Smooth muscle cell (in vitro differentiated cells): ENCODE results near the gene TSFM. TPM values are rescaled to one million over a fixed set of nuclear protein-coding genes. Genes with fewer than 3 reads are reported as not detected.
A peak's percentile ranks its signal among the peaks of the same experiment; 100 is the strongest.

Source experiments
- DNase-seq: peaks from one replicate; lab custom pipeline; 2025; ENCODE audit not compliant: unreplicated experiment; lab: John Stamatoyannopoulos, UW
- H2AFZ ChIP-seq: fragments of 200-600 bp; sonication (generic); 2 replicates; pipeline ENCODE4 v1.6.0; 2016; ENCODE audit warnings: antibody characterized with exemption, low read depth, mild to moderate bottlenecking
- H3F3A ChIP-seq: fragments of 200-600 bp; sonication (generic); 2 replicates; pipeline ENCODE4 v1.6.0; 2017; ENCODE audit warnings: antibody characterized with exemption, low read depth
- H3K27ac ChIP-seq: fragments of 200-600 bp; sonication (generic); 2 replicates; pipeline ENCODE4 v1.5.1; 2016; ENCODE audit warnings: low read depth, mild to moderate bottlenecking
- H3K27me3 ChIP-seq: fragments of 200-600 bp; sonication (generic); 2 replicates; pipeline ENCODE4 v1.6.1; 2016; ENCODE audit warnings: low read depth, mild to moderate bottlenecking
- H3K36me3 ChIP-seq: fragments of 200-600 bp; sonication (generic); 2 replicates; pipeline ENCODE4 v1.5.1; 2016; ENCODE audit warnings: low read depth
- H3K4me1 ChIP-seq: fragments of 200-600 bp; sonication (generic); 2 replicates; pipeline ENCODE4 v1.5.1; 2016; ENCODE audit warnings: low read depth
- H3K4me2 ChIP-seq: fragments of 200-600 bp; sonication (generic); 2 replicates; pipeline ENCODE4 v1.6.0; 2016; ENCODE audit warnings: mild to moderate bottlenecking
- H3K4me3 ChIP-seq: fragments of 200-600 bp; sonication (generic); 2 replicates; pipeline ENCODE4 v1.5.1; 2016; ENCODE audit warnings: mild to moderate bottlenecking
- H3K79me2 ChIP-seq: fragments of 200-600 bp; sonication (generic); 2 replicates; pipeline ENCODE4 v1.6.0; 2016; ENCODE audit warnings: low read depth, mild to moderate bottlenecking
- H3K9ac ChIP-seq: fragments of 200-600 bp; sonication (generic); 2 replicates; pipeline ENCODE4 v1.6.0; 2016; ENCODE audit warnings: low read depth
- H3K9me3 ChIP-seq: fragments of 200-600 bp; sonication (generic); replicated peaks from 2 replicates; pipeline ENCODE4 v1.5.1; 2016; ENCODE audit warnings: low read depth
- H4K20me1 ChIP-seq: fragments of 200-600 bp; sonication (generic); 2 replicates; pipeline ENCODE4 v1.6.0; 2016; ENCODE audit warnings: low read depth
- CTCF ChIP-seq: fragments of 200-600 bp; sonication (generic); IDR thresholded peaks from 2 replicates; pipeline ENCODE4 v1.5.1; 2017; ENCODE audit warnings: borderline replicate concordance, mild to moderate bottlenecking, antibody characterized with exemption; ENCODE audit not compliant: insufficient read depth, poor library complexity, severe bottlenecking
- WGBS: methylation state at CpG from one replicate; pipeline ENCODE4 v1.1.7; 2016; ENCODE audit warnings: low lambda C conversion rate; 5-methylcytosine and 5-hydroxymethylcytosine counted together
- polyA plus RNA-seq: library from polyadenylated mRNA; unstranded; fragments of >200 nt; fragmentation: Nextera tagmentation; extraction: Ambion mirVana; gene quantifications from 2 replicates; pipeline ENCODE4 v1.2.1, GENCODE V29; 2016
- total RNA-seq: library from RNA; depleted of rRNA; stranded (reverse); fragments of >200 nt; gene quantifications from 2 replicates; pipeline ENCODE4 v1.2.3, GENCODE V29; 2014

Gene TSFM
- total and polyA plus RNA-seq, 2 experiments from 2014 or later, result 16.8 to 24.0 TPM

GRCh38 chr12:57749061-57749460, 33.5 kb upstream of the TSFM start:
- Histone ChIP-seq H2AFZ (no peak overlapping the region), H4K20me1 (no peaks in the 10 kb centered on the region), H3K4me1 (peaks cover 19% of the 10 kb centered on the region), H3K9ac (no peak overlapping the region), H3F3A (peaks cover 22% of the 10 kb centered on the region), H3K4me2 (no peak overlapping the region), H3K27ac (no peak overlapping the region), H3K79me2 (peaks cover 23% of the 10 kb centered on the region), H3K9me3 (no peaks in the 10 kb centered on the region), H3K4me3 (no peak overlapping the region), H3K27me3 (peaks cover 6% of the 10 kb centered on the region), H3K36me3 (no peaks in the 10 kb centered on the region)
- no peak for TF ChIP-seq CTCF
- WGBS, result 96% methylated on average over 5 of the region's 5 CpGs
- no peak for DNase-seq

GRCh38 chr12:57750561-57751431, 31.8 kb upstream of the TSFM start:
- 96% methylated on average over 15 of the region's 15 CpGs for WGBS
- peaks cover 15% of the 10 kb centered on the region for H3K27me3 ChIP-seq
- H2AFZ ChIP-seq, result no peak overlapping the region
- no peak for DNase-seq
- peak overlapping the region; percentile 91 for H3K27ac ChIP-seq
- H4K20me1 ChIP-seq, result no peaks in the 10 kb centered on the region
- TF ChIP-seq CTCF, result no peak
- H3K9me3 ChIP-seq, result no peaks in the 10 kb centered on the region
- H3K36me3 ChIP-seq, result no peaks in the 10 kb centered on the region
- H3F3A ChIP-seq, result peaks cover 19% of the 10 kb centered on the region
- peak overlapping the region; percentile 62 for H3K4me3 ChIP-seq
- peaks cover 23% of the 10 kb centered on the region for H3K79me2 ChIP-seq
- H3K4me2 ChIP-seq, result peak overlapping the region; percentile 92
- H3K9ac ChIP-seq, result peak overlapping the region; percentile 93
- H3K4me1 ChIP-seq, result peaks cover 19% of the 10 kb centered on the region

- peak overlapping the region; percentile 93 for H3K9ac ChIP-seq
- H2AFZ ChIP-seq, result no peak overlapping the region
- no peak for TF ChIP-seq CTCF
- no peaks in the 10 kb centered on the region for H4K20me1 ChIP-seq
- no peaks in the 10 kb centered on the region for H3K36me3 ChIP-seq
- peaks cover 23% of the 10 kb centered on the region for H3K79me2 ChIP-seq
- H3K4me1 ChIP-seq, result peaks cover 21% of the 10 kb centered on the region
- no peaks in the 10 kb centered on the region for H3K9me3 ChIP-seq
- H3K27me3 ChIP-seq, result peaks cover 21% of the 10 kb centered on the region
- peaks cover 13% of the 10 kb centered on the region for H3F3A ChIP-seq
- peak overlapping the region; percentile 92 for H3K4me2 ChIP-seq
- H3K4me3 ChIP-seq, result peak overlapping the region; percentile 62
- H3K27ac ChIP-seq, result peak overlapping the region; percentile 91
- DNase-seq, result no peak
- 25% methylated on average over 8 of the region's 8 CpGs for WGBS
These were observed 31.2 kb upstream of the TSFM start for GRCh38 chr12:57751432-57751787.
